Mesangial cell (primary cell): Measurements from ENCODE around the gene EID2B. TPM values are rescaled to one million over a fixed set of nuclear protein-coding genes. Genes with fewer than 3 reads are reported as not detected.

Experiments used
- total RNA-seq: library from RNA; depleted of rRNA; stranded (reverse); fragments of >200 nt; gene quantifications from 2 replicates; pipeline ENCODE4 v1.2.3, GENCODE V29; 2015

EID2B gene, protein sequence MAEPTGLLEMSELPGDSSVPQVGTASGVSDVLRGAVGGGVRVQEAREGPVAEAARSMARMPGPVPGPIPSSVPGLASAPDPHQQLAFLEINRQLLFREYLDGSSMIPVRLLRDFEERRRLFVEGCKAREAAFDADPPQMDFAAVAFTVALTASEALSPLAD
- 3.3 and 3.9 TPM in 2 replicates for total RNA-seq

GRCh38 chr19:39532233-39533002, at the start of gene EID2B:
Gene EID2B (minus strand): TSS chr19:39532852. CDS start chr19:39532802, 50 bp downstream.

GRCh38 chr19:39539518-39540332, 7.1 kb upstream of the EID2B start, which contains the start of gene EID2:
Gene EID2 (minus strand): TSS chr19:39540161. CDS start chr19:39540079, 82 bp downstream.

GRCh38 chr19:39514840-39515550, 17.7 kb downstream of the EID2B start, which contains the start of gene SELENOV:
Gene SELENOV (plus strand): TSS chr19:39515139. CDS start chr19:39515213, 74 bp downstream.

DNA sequence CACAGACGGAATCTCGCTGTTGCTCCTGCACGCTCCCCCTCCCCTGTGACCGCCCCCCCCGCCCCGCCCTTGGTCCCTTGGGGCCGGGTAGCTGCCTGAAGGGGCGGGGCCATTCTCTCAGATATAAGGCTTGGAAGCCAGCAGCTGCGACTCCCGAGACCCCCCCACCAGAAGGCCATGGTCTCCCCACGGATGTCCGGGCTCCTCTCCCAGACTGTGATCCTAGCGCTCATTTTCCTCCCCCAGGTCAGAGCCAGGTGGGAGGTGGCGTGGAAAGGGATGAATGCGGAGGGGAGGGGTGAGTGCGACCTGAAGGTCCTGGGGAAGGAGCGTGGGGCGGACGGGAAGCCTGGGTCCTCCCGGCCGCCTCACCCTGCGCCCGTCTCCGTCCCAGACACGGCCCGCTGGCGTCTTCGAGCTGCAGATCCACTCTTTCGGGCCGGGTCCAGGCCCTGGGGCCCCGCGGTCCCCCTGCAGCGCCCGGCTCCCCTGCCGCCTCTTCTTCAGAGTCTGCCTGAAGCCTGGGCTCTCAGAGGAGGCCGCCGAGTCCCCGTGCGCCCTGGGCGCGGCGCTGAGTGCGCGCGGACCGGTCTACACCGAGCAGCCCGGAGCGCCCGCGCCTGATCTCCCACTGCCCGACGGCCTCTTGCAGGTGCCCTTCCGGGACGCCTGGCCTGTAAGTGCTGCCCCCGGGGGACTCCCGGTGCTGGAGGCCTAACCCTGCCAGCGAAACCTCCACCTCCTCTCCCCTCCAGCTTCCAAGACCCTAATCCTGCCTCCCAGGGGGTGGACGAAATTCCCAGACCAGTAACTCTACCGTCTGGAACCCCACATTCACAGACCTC, 33.6 kb downstream of the EID2B start, which contains the start of gene DLL3:
Gene DLL3 (plus strand): TSS at position 150 of the 845 bp plus-strand sequence. CDS start 28 bp downstream, at position 178.

Other genes with a start within 250 kb of the EID2B start
- gene IFNL1, start 236.4 kb downstream of the EID2B start, total RNA-seq, result not detected in 2 replicates
- 0.65 and 1.0 TPM in 2 replicates for gene LRFN1, start 212.0 kb downstream of the EID2B start, total RNA-seq
- not detected in 2 replicates for gene GMFG, start 196.8 kb downstream of the EID2B start, total RNA-seq
- 94.0 and 133 TPM in 2 replicates for gene SAMD4B, start 190.4 kb downstream of the EID2B start, total RNA-seq
- gene PAF1, start 141.7 kb downstream of the EID2B start, total RNA-seq, result 39.7 and 61.4 TPM in 2 replicates
- 46.3 and 64.5 TPM in 2 replicates for gene MED29, start 141.5 kb downstream of the EID2B start, total RNA-seq
- 15.0 and 34.1 TPM in 2 replicates for gene ZFP36, start 126.0 kb downstream of the EID2B start, total RNA-seq
- 27.1 and 55.8 TPM in 2 replicates for gene PLEKHG2, start 120.2 kb downstream of the EID2B start, total RNA-seq
- gene RPS16, start 96.9 kb downstream of the EID2B start, total RNA-seq, result 2,011 and 2,213 TPM in 2 replicates
- gene SUPT5H, start 87.3 kb downstream of the EID2B start, total RNA-seq, result 75.0 and 75.4 TPM in 2 replicates
- gene TIMM50, start 52.0 kb downstream of the EID2B start, total RNA-seq, result 97.4 and 144 TPM in 2 replicates
- gene DLL3, start 33.9 kb downstream of the EID2B start, total RNA-seq, result 1.9 and 2.8 TPM in 2 replicates
- gene SELENOV, start 17.7 kb downstream of the EID2B start, total RNA-seq, result 0.81 TPM in 1 of 2 replicates, not detected in the other
- 13.2 and 19.5 TPM in 2 replicates for gene EID2, start 7.3 kb upstream of the EID2B start, total RNA-seq
- not detected in 2 replicates for gene LGALS13, start 69.7 kb upstream of the EID2B start, total RNA-seq
- not detected in 2 replicates for gene LGALS16, start 123.1 kb upstream of the EID2B start, total RNA-seq
- not detected in 2 replicates for gene LGALS14, start 171.6 kb upstream of the EID2B start, total RNA-seq
- gene CLC, start 205.2 kb upstream of the EID2B start, total RNA-seq, result not detected in 2 replicates
- gene LEUTX, start 246.0 kb upstream of the EID2B start, total RNA-seq, result not detected in 2 replicates